ENCODE measurements around the gene RNF6. TPM values are rescaled to one million over a fixed set of nuclear protein-coding genes. Genes with fewer than 3 reads are reported as not detected.

RNF6 gene
- polyA plus RNA-seq, 1 of the 3 experiments (the other 2 are of a cell fraction), result 13.8 TPM

- no peak overlapping the region for H3K27ac ChIP-seq (ENCODE audit: low read depth in 2 of 2, low read length in 1 of 2)
- no peaks in the 10 kb centered on the region for H3K27me3 ChIP-seq (ENCODE audit: insufficient read depth)
- no peaks in the 10 kb centered on the region for H3K9me2 ChIP-seq
- CTCF ChIA-PET, result interaction anchor here (1.0 to 3.3 kb wide), 5 partner anchors 9 to 240 kb away, joined by 3 to 10 read pairs (median 4); no protein-coding TSS in a partner anchor
- no peaks in the 10 kb centered on the region for H3F3A ChIP-seq (replicated peaks; ENCODE audit: insufficient read depth)
- H3K4me1 ChIP-seq (ENCODE audit: control insufficient read depth in 1 of 2, insufficient read depth in 2 of 2, low read depth in 1 of 2, low read length in 1 of 2), result peaks cover 8 to 10% of the 10 kb centered on the region in 2 experiments; a peak in 2 of 4 replicates
- H3K4me3 ChIP-seq (ENCODE audit: low read depth in 2 of 2, low read length in 1 of 2), result no peak overlapping the region
- H3K79me2 ChIP-seq (ENCODE audit: insufficient read depth), result peaks cover 75% of the 10 kb centered on the region
- POLR2A ChIA-PET, result no interaction called here
- WGBS (ENCODE audit: low lambda C conversion rate), result 73% methylated on average over 2 of the region's 2 CpGs
- H2AFZ ChIP-seq (ENCODE audit: low read depth), result no peak overlapping the region
- H3K9me3 ChIP-seq, result no peaks in the 10 kb centered on the region
- H3K9ac ChIP-seq, result no peak overlapping the region
- DNase-seq, result no peak
- H4K20me1 ChIP-seq (ENCODE audit: insufficient read depth), result peaks cover 69% of the 10 kb centered on the region
- H3K4me2 ChIP-seq, result peak overlapping the region; percentile 80; the same call in 1 of the 2 replicates
- H3K36me3 ChIP-seq (replicated peaks in 1 of 2; ENCODE audit: control insufficient read depth in 1 of 2, insufficient read depth in 2 of 2, low read length in 1 of 2), result no peaks in the 10 kb centered on the region
- TF ChIP-seq FOXJ3 (CRISPR knock-in tag; IDR thresholded peaks at IDR 0.05) (no peak), POLR2AphosphoS5 (IDR thresholded peaks at IDR 0.05; ENCODE audit: low read depth, low read length) (no peak), CTCF (IDR thresholded peaks at IDR 0.05) (no peak), REST (IDR thresholded peaks at IDR 0.05; ENCODE audit: low read depth, low read length) (no peak)
Observed at GRCh38 chr13:26257049-26257448, 34.9 kb upstream of the RNF6 start.

GRCh38 chr13:26255691-26256277, 33.7 kb upstream of the RNF6 start:
- WGBS (ENCODE audit: low lambda C conversion rate), result 31% methylated on average over 10 of the region's 10 CpGs
- Histone ChIP-seq H2AFZ (ENCODE audit: low read depth) (no peak overlapping the region), H3F3A (replicated peaks; ENCODE audit: insufficient read depth) (no peaks in the 10 kb centered on the region), H3K27me3 (ENCODE audit: insufficient read depth) (no peaks in the 10 kb centered on the region), H3K4me3 (ENCODE audit: low read depth in 2 of 2, low read length in 1 of 2) (peak overlapping the region; percentile 69 to 90), H3K79me2 (ENCODE audit: insufficient read depth) (peaks cover 62% of the 10 kb centered on the region), H3K4me2 (peak overlapping the region; percentile 80), H3K9ac (peak overlapping the region; percentile 75), H3K36me3 (replicated peaks in 1 of 2; ENCODE audit: control insufficient read depth in 1 of 2, insufficient read depth in 2 of 2, low read length in 1 of 2) (no peaks in the 10 kb centered on the region), H3K27ac (ENCODE audit: low read depth in 2 of 2, low read length in 1 of 2) (peak overlapping the region in 1 of 2 experiments; percentile 88; a peak in 1 of 4 replicates), H3K4me1 (ENCODE audit: control insufficient read depth in 1 of 2, insufficient read depth in 2 of 2, low read depth in 1 of 2, low read length in 1 of 2) (peaks cover 8 to 10% of the 10 kb centered on the region in 2 experiments; a peak in 2 of 4 replicates), H3K9me2 (no peaks in the 10 kb centered on the region), H3K9me3 (no peaks in the 10 kb centered on the region), H4K20me1 (ENCODE audit: insufficient read depth) (peaks cover 56% of the 10 kb centered on the region)
- ChIA-PET CTCF (interaction anchor here (0.7 to 3.3 kb wide), 21 partner anchors 9 to 617 kb away, joined by 3 to 10 read pairs (median 4); no protein-coding TSS in a partner anchor), POLR2A (no interaction called here)
- TF ChIP-seq RAD21 (IDR thresholded peaks at IDR 0.05; ENCODE audit: low read length) (peak; percentile 37; the same call in 1 of the 2 replicates), YY1 (IDR thresholded peaks at IDR 0.05; ENCODE audit: low read depth) (no peak), GATA2 (CRISPR knock-in tag; IDR thresholded peaks at IDR 0.05) (no peak), MAX (IDR thresholded peaks at IDR 0.05; ENCODE audit: low read depth) (no peak), RFX5 (IDR thresholded peaks at IDR 0.05; ENCODE audit: low read length) (no peak), PBX3 (IDR thresholded peaks at IDR 0.05) (no peak), MEF2A (IDR thresholded peaks at IDR 0.05; ENCODE audit: borderline replicate concordance, low read depth) (no peak), MXI1 (IDR thresholded peaks at IDR 0.05; ENCODE audit: low read depth, low read length) (no peak), TEAD4 (IDR thresholded peaks at IDR 0.05; ENCODE audit: borderline replicate concordance, insufficient read depth) (no peak), CTCF (IDR thresholded peaks at IDR 0.05) (peak; percentile 63)
- DNase-seq, result peak; percentile 39
